Measurements from ENCODE around the gene PDK3. TPM values are rescaled to one million over a fixed set of nuclear protein-coding genes. Genes with fewer than 3 reads are reported as not detected.
A peak's percentile ranks its signal among the peaks of the same experiment; 100 is the strongest.

PDK3 gene
- total RNA-seq, 1 experiment from 2014 or later, result 47.3 TPM

DNA sequence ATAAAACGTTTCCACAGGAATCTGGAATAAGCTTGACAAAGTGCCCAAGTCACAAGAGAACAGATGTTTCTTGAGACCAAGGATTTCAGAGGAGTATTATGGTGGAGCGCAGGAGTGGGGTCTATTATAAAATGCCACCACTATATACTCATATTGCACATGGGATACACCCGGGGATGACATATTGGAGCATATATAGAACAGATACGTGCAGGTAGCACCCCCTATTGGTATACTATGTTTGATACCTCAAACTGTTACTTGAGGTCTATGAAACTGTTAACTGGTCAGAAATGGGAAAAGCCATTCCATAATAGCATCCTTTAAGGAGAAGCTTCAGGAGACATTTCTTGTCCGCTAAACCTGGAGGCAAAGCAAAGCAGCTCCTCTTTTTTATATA lies 96.0 kb downstream of the PDK3 start:
- Histone ChIP-seq H2BK12ac (ENCODE audit: insufficient read length, low read depth, low read length) (no peak overlapping the region), H3K9ac (ENCODE audit: extremely low read depth, insufficient read length, low read length) (no peak overlapping the region), H3K4ac (ENCODE audit: low read depth, low read length) (no peak overlapping the region), H3K9me3 (ENCODE audit: control insufficient read depth, low read depth, low read length) (no peaks in the 10 kb centered on the region), H4K20me1 (ENCODE audit: control insufficient read depth, insufficient read depth, insufficient read length) (no peaks in the 10 kb centered on the region), H3K14ac (ENCODE audit: insufficient read depth, low read length) (no peak overlapping the region), H3K23ac (ENCODE audit: insufficient read length, low read depth, low read length) (no peak overlapping the region), H3K27me3 (ENCODE audit: insufficient read depth, low read length) (no peaks in the 10 kb centered on the region), H2BK15ac (ENCODE audit: low read depth, low read length) (no peak overlapping the region), H4K8ac (replicated peaks; ENCODE audit: insufficient read length, low read depth, low read length) (no peak overlapping the region), H2BK20ac (ENCODE audit: low read depth, low read length, poor library complexity, severe bottlenecking) (no peak overlapping the region), H3K4me2 (ENCODE audit: insufficient read depth, insufficient read length, low read length) (no peak overlapping the region), H3K18ac (ENCODE audit: insufficient read length, low read depth, low read length) (no peak overlapping the region), H3K79me2 (ENCODE audit: insufficient read depth, low read length) (no peaks in the 10 kb centered on the region), H4K5ac (ENCODE audit: insufficient read length, low read depth, low read length) (no peak overlapping the region), H3K4me1 (ENCODE audit: insufficient read depth, low read length) (no peaks in the 10 kb centered on the region), H2AFZ (ENCODE audit: low read length) (no peak overlapping the region), H3K56ac (ENCODE audit: insufficient read length, low read depth, low read length) (no peak overlapping the region), H3K23me2 (ENCODE audit: insufficient read length, low read depth, low read length, poor library complexity, severe bottlenecking) (no peaks in the 10 kb centered on the region), H3K27ac (ENCODE audit: insufficient read length, low read depth, low read length) (no peak overlapping the region), H4K91ac (ENCODE audit: insufficient read length, low read depth, low read length) (no peak overlapping the region), H3K79me1 (ENCODE audit: insufficient read depth, low read depth, low read length, poor library complexity, severe bottlenecking) (no peaks in the 10 kb centered on the region), H2BK120ac (ENCODE audit: low read depth, low read length, poor library complexity, severe bottlenecking) (no peak overlapping the region), H2BK5ac (ENCODE audit: insufficient read length, low read length) (no peak overlapping the region), H2AK5ac (ENCODE audit: insufficient read length, low read length) (no peak overlapping the region), H3T11ph (ENCODE audit: low read length) (no peak overlapping the region)
- TF ChIP-seq, protein P1, sequence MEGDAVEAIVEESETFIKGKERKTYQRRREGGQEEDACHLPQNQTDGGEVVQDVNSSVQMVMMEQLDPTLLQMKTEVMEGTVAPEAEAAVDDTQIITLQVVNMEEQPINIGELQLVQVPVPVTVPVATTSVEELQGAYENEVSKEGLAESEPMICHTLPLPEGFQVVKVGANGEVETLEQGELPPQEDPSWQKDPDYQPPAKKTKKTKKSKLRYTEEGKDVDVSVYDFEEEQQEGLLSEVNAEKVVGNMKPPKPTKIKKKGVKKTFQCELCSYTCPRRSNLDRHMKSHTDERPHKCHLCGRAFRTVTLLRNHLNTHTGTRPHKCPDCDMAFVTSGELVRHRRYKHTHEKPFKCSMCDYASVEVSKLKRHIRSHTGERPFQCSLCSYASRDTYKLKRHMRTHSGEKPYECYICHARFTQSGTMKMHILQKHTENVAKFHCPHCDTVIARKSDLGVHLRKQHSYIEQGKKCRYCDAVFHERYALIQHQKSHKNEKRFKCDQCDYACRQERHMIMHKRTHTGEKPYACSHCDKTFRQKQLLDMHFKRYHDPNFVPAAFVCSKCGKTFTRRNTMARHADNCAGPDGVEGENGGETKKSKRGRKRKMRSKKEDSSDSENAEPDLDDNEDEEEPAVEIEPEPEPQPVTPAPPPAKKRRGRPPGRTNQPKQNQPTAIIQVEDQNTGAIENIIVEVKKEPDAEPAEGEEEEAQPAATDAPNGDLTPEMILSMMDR (conservative IDR thresholded peaks at IDR 0.05), result peak; percentile 68
- H3K36me3 Mint-ChIP-seq (ENCODE audit: insufficient read depth in 1 of 3, low read depth in 3 of 3), result peaks cover 0 to 14% (median 7%) of the 10 kb centered on the region in 3 experiments; a peak in 5 of 7 replicates
- H3K27ac Mint-ChIP-seq, result no peak overlapping the region
- no peak overlapping the region for H3K4me3 Mint-ChIP-seq
- no peak for DNase-seq
- no CpG with 5 or more reads among the region's 5 CpGs for WGBS (ENCODE audit: extremely low coverage, insufficient read length, low lambda C conversion rate)
- peaks cover 0 to 13% of the 10 kb centered on the region in 2 experiments; a peak in 3 of 4 replicates for H3K4me1 Mint-ChIP-seq
- H3K9me3 Mint-ChIP-seq, result no peaks in the 10 kb centered on the region
- no peaks in the 10 kb centered on the region for H3K27me3 Mint-ChIP-seq (ENCODE audit: low read depth)

All from H9 (cell line).